NCI-H146 treated with DMSO at 0.1 percent for 48 hours (cell line): ENCODE measurements around the gene PRR23A.
"Not testable (repeated sequence)": the region's sequence is repeated elsewhere in the genome, so short reads cannot be mapped to it uniquely, and the experiment has no call there.

Experiments
- DNase-seq: peaks from one replicate; lab custom pipeline; 2025; ENCODE audit not compliant: unreplicated experiment; lab: John Stamatoyannopoulos, UW

PRR23A gene

GRCh38 chr3:139006051-139006716 is at the start of gene PRR23A:
Gene PRR23A, minus strand, starts transcription at chr3:139006268. Its CDS starts 0 bp downstream, at chr3:139006268.
- no peak for DNase-seq

GRCh38 chr3:139052802-139053600 is 46.9 kb upstream of the PRR23A start:
- no peak for DNase-seq

GRCh38 chr3:139044366-139045210 is 38.5 kb upstream of the PRR23A start, which contains the start of gene PRR23C:
Gene PRR23C, minus strand, starts transcription at chr3:139044892. Its CDS starts 272 bp downstream, at chr3:139044620.
- DNase-seq, result no peak

GRCh38 chr3:139043554-139044365 is 37.7 kb upstream of the PRR23A start:
- DNase-seq, result no peak

- DNase-seq, result no peak
These were observed 31.4 kb upstream of the PRR23A start for GRCh38 chr3:139037478-139037877.

- DNase-seq, result no peak
These were observed 26.4 kb upstream of the PRR23A start for GRCh38 chr3:139032326-139033002.

GRCh38 chr3:139030576-139030975 is 24.5 kb upstream of the PRR23A start:
- DNase-seq, result not testable (repeated sequence)

GRCh38 chr3:139024968-139025367 is 18.9 kb upstream of the PRR23A start:
- DNase-seq, result no peak

GRCh38 chr3:139020868-139021234 is 14.8 kb upstream of the PRR23A start, which contains the start of gene PRR23B:
Gene PRR23B, minus strand, starts transcription at chr3:139020926. Its CDS starts 265 bp downstream, at chr3:139020661.
- DNase-seq, result no peak

GRCh38 chr3:139020036-139020867 is 14.2 kb upstream of the PRR23A start:
- no peak for DNase-seq

- no peak for DNase-seq
These were observed 10.5 kb upstream of the PRR23A start for GRCh38 chr3:139016430-139017048.

GRCh38 chr3:139005356-139005993 is 593 bp downstream of the PRR23A start:
- DNase-seq, result no peak

- DNase-seq, result no peak
These were observed 10.4 kb downstream of the PRR23A start for GRCh38 chr3:138995706-138996105.

GRCh38 chr3:138987181-138987580 is 18.9 kb downstream of the PRR23A start:
- no peak for DNase-seq

- no peak for DNase-seq
These were observed 20.1 kb downstream of the PRR23A start for GRCh38 chr3:138985932-138986331.

GRCh38 chr3:138984816-138985215 is 21.3 kb downstream of the PRR23A start:
- DNase-seq, result no peak

- no peak for DNase-seq
These were observed 30.0 kb downstream of the PRR23A start for GRCh38 chr3:138976047-138976446.

GRCh38 chr3:138975351-138975750 is 30.7 kb downstream of the PRR23A start:
- no peak for DNase-seq
